ENCODE results near the gene CD274.
"Not testable (repeated sequence)": the region's sequence is repeated elsewhere in the genome, so short reads cannot be mapped to it uniquely, and the experiment has no call there.

Gene CD274

GRCh38 chr9:5438301-5439162 lies 11.8 kb upstream of the CD274 start:
- no peak for DNase-seq (ENCODE audit: low spot score)

DNA sequence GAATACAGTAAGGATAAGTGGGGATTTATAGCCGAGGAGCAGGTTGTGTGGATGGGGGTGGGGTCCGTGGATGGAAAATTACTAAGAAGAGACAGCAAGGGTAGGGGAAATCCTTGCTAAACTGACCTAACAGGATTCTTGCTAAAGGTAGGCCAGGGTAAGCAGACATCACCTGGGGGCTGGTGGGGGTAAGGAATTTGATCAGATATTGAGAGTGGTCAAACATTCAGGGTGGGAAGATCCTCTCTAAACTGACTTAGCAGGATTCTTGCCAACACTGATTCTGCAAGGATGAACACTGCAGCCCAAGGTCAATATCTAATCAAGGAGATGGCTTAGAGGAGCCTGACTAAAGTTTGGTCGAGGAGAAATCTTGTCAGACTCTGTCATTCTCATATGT lies 9.9 kb upstream of the CD274 start:
- no peak for DNase-seq (ENCODE audit: low spot score)

- peak; percentile 64 for DNase-seq (ENCODE audit: low spot score)
These were observed 9.3 kb upstream of the CD274 start for GRCh38 chr9:5441043-5441442.

- DNase-seq (ENCODE audit: low spot score): peak; percentile 72
These were observed 7.8 kb upstream of the CD274 start for GRCh38 chr9:5442400-5443011.

DNA sequence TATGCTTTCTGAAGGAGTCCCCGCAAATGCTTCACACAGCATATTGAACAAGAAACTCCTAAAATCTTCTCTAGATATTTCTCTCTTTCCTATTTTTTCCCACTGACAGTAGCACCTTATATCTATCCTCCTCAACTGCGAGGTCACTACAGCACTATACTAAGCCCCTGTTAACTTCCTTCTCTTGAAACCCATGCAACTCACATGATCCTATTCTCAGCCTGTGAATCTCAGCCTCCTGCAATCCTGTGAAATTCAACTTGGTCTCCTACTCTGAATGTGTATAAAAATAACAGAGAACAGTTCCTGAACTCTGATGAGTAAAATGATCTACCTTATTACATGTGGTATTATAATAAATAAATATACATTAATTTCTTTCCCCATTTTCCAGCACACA lies 6.5 kb upstream of the CD274 start:
- no peak for DNase-seq (ENCODE audit: low spot score)

DNA sequence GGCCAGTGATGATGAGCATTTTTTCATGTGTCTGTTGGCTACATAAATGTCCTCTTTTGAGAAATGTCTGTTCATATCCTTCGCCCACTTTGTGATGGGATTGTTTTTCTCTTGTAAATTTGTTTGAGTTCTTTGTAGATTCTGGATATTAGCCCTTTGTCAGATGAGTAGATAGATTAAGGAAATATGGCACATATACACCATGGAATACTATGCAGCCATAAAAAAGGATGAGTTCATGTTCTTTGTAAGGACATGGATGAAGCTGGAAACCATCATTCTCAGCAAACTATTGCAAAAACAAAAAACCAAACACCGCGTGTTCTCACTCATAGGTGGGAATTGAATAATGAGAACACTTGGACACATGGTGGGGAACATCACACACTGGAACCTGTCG lies 5.2 kb upstream of the CD274 start:
- not testable (repeated sequence) for DNase-seq (ENCODE audit: low spot score)

DNA sequence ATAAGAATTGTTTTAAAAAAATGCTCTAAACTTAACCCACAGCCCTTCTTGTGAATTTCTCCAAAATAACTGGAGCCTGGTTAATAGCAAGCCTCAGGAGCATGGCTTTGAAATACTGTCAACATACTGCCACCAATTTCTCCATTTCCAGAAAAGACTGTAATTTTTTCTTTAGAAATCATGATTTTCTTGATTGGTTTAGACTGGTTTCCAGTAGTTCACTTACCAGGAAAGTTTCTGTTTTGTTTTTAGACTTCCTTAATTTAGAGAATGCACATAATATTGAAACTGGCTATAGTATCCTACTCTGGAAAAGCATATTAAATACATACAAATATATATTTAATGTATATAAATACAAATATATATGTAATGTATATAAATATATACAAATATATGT lies 4.5 kb upstream of the CD274 start:
- no peak for DNase-seq (ENCODE audit: low spot score)

DNA sequence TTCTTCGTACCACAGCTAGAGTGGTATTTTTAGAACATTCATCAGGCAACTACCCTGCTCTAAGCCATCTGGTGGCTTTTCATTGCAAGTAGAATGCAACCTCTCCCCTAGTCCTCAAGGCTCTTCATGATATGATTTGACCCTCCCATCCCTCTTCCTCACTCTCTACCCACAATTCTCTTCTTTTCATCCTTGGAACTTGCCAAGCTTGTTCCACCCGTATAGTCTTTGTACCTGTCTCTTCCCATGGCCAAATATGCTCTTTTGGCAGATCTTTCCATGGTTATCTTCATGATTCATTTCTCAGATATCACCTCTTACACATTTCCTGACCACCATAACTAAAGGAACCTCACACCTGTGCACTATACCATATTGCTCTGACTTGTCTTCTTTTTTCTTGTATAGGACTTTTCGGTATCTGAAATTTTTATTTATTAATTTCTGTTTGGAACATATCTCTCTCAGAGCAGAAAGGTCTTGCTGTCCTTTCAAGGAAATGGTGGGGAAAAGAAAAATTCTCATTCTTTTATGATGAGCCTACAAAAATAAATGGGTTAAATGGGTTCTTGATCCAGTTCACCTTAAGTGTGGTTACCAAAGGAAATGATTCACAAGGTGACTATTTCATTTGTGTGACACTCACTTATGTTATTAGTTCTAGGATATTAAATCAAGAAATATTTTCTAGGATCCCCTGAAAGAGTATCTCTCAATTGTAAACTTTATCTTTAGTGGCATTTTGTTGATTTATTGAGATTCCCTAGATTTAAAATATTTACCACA lies 3.7 kb upstream of the CD274 start:
- peak; percentile 61 for DNase-seq (ENCODE audit: low spot score)

- DNase-seq (ENCODE audit: low spot score): no peak
These were observed 3.0 kb upstream of the CD274 start for GRCh38 chr9:5447337-5447736.

- no peak for DNase-seq (ENCODE audit: low spot score)
These were observed 2.3 kb upstream of the CD274 start for GRCh38 chr9:5448016-5448415.

DNA sequence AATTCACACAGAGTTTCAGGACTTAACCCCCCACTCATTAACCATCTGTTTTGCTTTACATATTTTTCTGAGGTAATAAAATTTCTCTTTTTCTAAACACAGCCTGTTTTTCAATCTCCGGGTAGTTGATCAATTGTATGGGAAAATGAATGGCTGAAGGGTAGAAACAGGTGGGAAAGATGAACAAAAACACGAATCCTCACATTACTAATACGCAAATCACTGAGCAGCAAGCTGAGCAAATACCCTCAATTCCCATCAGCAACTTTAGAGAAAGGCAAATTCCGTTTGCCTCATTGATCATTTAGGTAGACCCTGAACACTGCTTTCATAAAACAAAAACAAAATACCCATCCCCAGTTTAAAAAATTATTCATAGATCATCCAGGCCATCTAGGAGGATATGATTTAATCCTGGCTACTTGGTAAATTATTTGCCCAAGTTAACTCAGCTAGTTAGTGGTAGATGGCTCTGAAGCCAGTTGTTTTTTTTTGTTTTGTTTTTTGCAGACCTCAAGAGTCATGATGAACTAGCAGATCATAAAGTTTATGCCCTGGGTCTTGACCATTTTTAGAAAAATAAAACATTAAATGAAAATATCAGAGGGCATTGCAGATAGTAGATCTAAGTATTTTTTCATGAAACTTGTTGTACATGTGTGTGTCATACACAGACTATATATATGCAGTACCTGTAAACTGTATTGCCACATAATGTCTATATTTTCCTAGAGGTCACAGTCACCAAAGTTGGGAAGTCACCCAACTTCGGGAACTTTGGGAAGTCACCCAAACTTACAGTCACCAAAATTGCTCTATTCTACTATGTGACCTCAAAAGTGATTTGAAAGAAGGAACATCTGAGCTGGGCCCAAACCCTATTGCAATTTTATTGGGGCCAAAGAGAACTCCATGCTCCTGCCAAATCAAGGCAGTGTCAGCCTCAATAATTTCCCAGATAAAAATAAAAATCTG lies 1.6 kb upstream of the CD274 start:
- DNase-seq (ENCODE audit: low spot score): no peak

GRCh38 chr9:5449521-5450358 lies 602 bp upstream of the CD274 start:
- no peak for DNase-seq (ENCODE audit: low spot score)

DNA sequence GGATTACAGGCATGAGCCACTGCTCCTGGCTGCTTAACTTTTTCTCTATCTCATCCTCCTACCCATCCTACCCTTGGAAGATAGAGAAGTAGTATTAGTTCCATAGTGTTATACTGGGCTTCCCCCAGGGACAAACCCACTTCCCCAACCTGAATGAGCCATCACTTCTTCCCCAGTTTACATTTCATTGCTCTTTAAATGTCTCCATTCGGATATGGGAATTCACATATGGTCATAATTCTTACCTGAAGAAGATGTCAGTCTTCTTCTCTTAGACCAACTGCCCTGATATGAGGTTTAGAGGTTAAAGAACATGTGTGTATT lies 1.9 kb downstream of the CD274 start:
- DNase-seq (ENCODE audit: low spot score): no peak

DNA sequence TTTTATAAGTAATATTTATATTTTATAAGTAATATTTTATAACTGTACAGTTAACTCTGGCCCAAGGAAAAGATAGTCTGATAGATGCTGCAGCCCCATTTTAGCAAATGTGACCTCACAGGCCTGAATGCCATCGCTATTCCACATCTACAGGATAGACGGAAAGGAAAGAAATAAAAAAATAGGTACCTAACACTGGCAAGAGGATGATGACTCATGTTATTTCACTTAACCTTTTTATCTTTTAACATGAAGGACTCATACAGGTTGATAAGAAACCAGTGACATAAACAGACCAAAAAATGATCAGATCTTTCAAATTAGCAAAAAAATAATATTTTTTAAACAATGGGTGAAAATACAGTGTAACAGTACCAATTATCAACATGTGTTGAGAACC lies 2.7 kb downstream of the CD274 start:
- no peak for DNase-seq (ENCODE audit: low spot score)

DNA sequence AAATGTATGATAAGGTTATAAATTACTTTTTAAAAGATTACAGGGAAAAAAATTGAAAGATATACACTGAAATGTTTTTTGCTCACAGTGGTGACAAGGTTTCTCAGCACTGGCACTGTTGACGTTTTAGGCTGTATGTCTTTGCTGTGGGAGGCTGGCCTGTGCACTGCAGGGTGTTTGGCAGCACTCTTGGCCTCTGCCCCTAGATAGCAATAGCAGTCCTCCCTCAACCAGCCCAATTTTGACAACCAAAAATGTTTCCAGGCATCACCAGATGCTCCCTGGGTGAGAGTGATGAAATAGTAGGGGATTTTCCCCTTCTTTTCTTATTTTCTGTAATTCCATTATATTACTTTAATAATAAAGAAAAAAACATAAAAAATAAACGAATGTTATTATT lies 3.3 kb downstream of the CD274 start:
- no peak for DNase-seq (ENCODE audit: low spot score)

DNA sequence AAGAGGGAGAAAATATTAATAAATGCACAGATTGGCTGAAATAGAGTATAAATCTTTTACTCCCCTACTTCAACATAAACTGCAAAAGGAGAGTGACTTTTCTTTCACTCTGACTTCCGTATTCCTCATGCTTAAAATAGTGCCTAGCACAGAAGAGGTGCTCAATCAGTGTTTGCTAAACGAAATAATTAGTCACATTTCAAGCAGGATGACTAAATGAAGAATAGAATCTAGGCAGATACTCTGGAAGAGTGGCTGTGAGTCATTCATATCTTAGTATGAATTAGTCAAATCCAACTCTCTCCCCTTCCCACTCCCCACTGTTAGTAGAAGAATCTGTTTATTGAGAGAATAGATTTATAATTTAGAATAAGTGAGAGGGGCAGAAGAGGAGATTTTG lies 4.8 kb downstream of the CD274 start:
- peak; percentile 65 for DNase-seq (ENCODE audit: low spot score)

DNA sequence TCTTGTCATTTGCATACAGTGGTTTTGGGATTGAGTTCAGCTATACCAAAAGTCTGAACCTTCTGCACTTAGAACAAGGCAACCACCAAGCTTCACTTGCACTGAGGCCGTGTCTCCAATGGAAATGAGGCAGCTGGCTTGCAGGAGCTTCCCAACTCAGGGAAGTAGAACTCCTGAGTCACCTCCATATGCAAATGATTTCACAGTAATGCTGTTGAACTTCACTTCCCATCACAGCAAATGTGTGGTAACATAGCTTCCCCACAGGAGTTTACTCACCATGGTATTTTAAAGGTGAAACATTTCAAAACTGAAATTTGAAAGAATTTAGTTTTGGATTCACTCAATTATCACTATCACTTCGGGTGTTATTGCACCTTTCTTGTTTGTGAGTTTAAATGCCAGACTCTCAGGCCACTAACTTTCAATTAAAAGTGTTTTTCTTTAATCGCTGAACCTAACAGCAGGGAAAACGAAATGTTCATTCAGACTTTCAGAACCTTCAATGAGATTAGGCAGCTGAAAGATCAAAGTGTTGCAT lies 9.0 kb downstream of the CD274 start:
- no peak for DNase-seq (ENCODE audit: low spot score)

GRCh38 chr9:5460157-5460556 lies 9.8 kb downstream of the CD274 start:
- DNase-seq (ENCODE audit: low spot score): no peak

DNA sequence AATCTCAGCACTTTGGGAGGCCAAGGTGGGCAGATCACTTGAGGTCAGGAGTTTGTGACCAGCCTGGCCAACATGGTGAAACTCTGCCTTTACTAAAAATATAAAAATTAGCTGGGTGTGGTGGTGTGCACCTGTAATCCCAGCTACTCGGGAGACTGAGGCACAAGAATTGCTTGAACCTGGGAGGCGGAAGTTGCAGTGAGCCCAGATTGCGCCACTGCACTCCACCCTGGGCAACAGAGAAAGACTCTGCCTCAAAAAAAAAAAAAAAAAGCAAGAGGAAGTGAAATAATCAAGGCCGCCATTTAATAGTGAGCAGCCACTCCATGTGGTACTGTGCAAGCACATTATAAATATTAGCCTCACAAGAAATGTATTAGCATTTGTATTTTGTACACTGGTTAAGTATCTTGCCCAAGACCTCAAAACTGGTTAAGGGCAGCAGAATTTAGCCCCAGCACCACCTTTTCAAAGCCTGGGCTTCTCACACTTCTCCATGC lies 14.5 kb downstream of the CD274 start:
- DNase-seq (ENCODE audit: low spot score): not testable (repeated sequence)

- DNase-seq (ENCODE audit: low spot score): no peak
These were observed 15.7 kb downstream of the CD274 start for GRCh38 chr9:5466005-5466404.

DNA sequence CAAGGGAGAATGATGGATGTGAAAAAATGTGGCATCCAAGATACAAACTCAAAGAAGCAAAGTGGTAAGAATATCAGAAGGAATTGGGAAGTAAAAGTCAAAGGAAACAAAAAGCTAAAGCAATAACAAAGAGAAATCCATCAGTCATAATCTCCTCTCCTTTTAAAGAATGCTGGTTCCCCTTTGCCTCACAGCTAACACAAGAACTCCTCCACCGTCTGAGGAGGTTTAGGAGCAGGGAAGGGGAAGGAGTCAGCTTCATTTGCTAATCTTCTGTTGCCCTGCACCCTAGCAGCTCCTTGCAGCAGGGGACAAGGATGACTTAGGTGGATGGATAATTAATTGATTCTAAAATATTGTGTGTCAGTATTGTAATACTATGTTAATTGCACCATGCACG lies 16.4 kb downstream of the CD274 start:
- no peak for DNase-seq (ENCODE audit: low spot score)

Measured in kidney capillary endothelial cell (primary cell).